A549 treated with GW870086 at 1 μM for 4 hours (cell line): Measurements from ENCODE around the gene FCRL1. TPM values are rescaled to one million over a fixed set of nuclear protein-coding genes. Genes with fewer than 3 reads are reported as not detected.

Experiments
- total RNA-seq: library from RNA; stranded (reverse); fragments of 200-300 nt; extraction: Qiagen RNA extraction; gene quantifications from 5 replicates; pipeline ENCODE4 v1.2.3, GENCODE V29; 2022; ENCODE audit warnings: low read depth

The FCRL1 gene, protein sequence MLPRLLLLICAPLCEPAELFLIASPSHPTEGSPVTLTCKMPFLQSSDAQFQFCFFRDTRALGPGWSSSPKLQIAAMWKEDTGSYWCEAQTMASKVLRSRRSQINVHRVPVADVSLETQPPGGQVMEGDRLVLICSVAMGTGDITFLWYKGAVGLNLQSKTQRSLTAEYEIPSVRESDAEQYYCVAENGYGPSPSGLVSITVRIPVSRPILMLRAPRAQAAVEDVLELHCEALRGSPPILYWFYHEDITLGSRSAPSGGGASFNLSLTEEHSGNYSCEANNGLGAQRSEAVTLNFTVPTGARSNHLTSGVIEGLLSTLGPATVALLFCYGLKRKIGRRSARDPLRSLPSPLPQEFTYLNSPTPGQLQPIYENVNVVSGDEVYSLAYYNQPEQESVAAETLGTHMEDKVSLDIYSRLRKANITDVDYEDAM
- total RNA-seq: not detected in 5 replicates

DNA sequence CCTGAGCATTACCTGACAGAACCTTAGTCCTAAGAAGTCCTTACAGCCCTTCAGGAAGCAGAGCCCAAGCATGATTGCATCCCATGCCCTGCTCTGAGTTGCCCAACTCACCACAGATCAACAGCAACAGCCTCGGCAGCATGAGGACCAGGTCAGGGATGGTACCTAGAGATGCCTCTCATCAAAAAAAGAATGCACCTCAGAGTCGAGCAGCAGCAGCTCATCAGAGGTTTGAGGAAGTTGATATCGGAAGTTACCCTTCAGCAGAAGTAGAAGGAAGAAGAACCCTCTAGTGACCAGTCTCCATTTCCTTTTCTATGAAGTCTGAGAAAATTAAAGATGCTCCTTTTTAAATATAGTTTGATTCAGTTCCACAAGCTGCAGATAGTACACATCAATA, at the start of gene FCRL1:
TSS of gene FCRL1 (minus strand) at position 225 of the 400 bp plus-strand sequence. CDS start at position 142, 83 bp downstream.

DNA sequence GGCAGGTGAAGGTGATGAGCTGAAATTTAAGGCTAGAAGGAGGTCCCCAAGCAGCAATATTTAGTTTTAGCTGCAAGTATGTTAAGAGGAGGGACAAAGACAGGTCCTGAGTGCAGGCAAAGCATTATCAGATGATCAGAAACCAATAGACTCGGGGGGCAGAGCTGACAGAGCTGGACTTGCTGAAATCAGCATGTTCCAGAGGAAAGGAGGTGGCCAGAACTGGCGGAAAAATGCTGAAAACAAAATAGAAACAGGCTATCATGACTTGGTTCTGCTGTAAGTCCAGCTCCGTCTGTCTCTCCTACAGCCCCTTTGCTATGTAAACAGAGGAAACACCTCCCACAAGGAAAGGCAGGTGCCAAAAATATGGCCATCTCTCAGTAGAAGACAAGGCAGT, 21.8 kb upstream of the FCRL1 start, which contains the start of gene CD5L:
TSS of gene CD5L (minus strand) at position 101 of the 400 bp plus-strand sequence. CDS start 107 bp downstream, outside the sequence.

DNA sequence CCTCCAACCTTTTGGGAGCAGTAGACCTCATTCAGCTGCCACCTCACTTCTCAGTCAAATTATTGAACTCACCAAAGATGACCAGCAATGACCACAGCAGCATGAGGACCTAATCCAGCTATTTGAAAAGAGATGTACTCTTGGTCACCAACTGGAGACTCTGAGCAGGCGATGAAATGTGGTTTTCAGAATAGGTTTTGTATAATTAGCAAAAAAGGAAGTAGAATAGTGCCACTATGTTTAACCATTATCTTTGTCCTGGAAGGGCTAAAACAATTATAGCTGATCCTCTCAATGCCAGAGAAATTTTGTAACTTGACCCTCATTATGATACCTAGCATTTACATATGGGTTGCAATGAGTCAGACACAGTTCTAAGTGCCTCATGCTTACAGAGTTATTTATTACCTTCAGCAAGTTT, 42.9 kb downstream of the FCRL1 start, which contains the start of gene FCRL2:
TSS of gene FCRL2 (minus strand) at position 162 of the 421 bp plus-strand sequence. CDS start at position 103, 59 bp downstream.

Other genes starting within 250 kb of the FCRL1 start
- not detected in 5 replicates for gene FCRL4, start 222.0 kb downstream of the FCRL1 start, total RNA-seq
- gene FCRL3, start 119.4 kb downstream of the FCRL1 start, total RNA-seq: 0.02 TPM in 1 of 5 replicates, not detected in the others
- gene FCRL2, start 43.0 kb downstream of the FCRL1 start, total RNA-seq: not detected in 5 replicates
- not detected in 5 replicates for gene CD5L, start 21.7 kb upstream of the FCRL1 start, total RNA-seq
- 18.6 to 31.5 TPM (median 26.4 TPM) in 5 replicates for gene KIRREL1, start 173.5 kb upstream of the FCRL1 start, total RNA-seq